ENCODE measurements around the gene ABCC8. TPM values are rescaled to one million over a fixed set of nuclear protein-coding genes. Genes with fewer than 3 reads are reported as not detected.

The ABCC8 gene
- total and polyA plus RNA-seq, 2 of the 8 experiments (the other 6 are each of a cell fraction or from before 2014, with no cell fraction given) = 3.7 to 4.9 TPM

DNA sequence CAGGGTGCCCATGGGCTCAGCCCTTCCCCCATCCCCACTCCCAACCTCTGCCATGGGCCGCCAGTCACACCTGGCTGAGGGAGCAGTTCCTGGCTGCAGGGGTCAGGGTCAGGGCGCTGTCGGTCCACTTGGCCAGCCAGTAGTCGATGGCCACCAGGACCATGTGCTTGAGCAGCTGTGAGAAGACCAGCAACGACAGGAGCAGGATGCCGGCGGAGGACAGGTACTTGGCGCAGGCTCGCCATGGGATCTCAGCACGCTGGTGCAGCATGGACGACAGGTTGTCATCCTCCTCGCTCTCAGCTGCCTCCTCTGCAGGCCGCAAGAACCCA is 69.9 kb downstream of the ABCC8 start:
- Histone ChIP-seq H3K79me2 (ENCODE audit: control insufficient read depth in 1 of 2, insufficient read depth in 2 of 2, low read length in 2 of 2) (no peaks in the 10 kb centered on the region), H3K79me1 (ENCODE audit: low read depth, low read length) (no peaks in the 10 kb centered on the region), H3K27me3 (replicated peaks in 1 of 4; ENCODE audit: control insufficient read depth in 3 of 4, extremely low read depth in 1 of 4, insufficient read depth in 3 of 4, low read length in 3 of 4) (no peaks in the 10 kb centered on the region), H3K14ac (ENCODE audit: insufficient read length) (no peak overlapping the region), H2BK15ac (ENCODE audit: low read length) (no peak overlapping the region), H3K56ac (replicated peaks; ENCODE audit: insufficient read length, low read depth, low read length) (no peak overlapping the region), H3K18ac (ENCODE audit: extremely low read depth, low read length) (0 out of 2 replicates have a peak overlapping the region, but pooled peaks have one; percentile 1), H4K8ac (ENCODE audit: extremely low read depth, insufficient read depth, low read length) (no peak overlapping the region), H3K36me3 (ENCODE audit: control insufficient read depth in 2 of 4, insufficient read depth in 4 of 4, low read length in 3 of 4) (no peaks in the 10 kb centered on the region), H2AK5ac (ENCODE audit: low read depth, low read length) (no peak overlapping the region), H3K9me3 (ENCODE audit: insufficient read depth in 2 of 2, low read depth in 1 of 2, low read length in 1 of 2) (no peaks in the 10 kb centered on the region), H4K20me1 (replicated peaks in 1 of 2; ENCODE audit: control insufficient read depth in 1 of 2, insufficient read depth in 2 of 2, low read length in 2 of 2) (no peaks in the 10 kb centered on the region), H4K91ac (replicated peaks; ENCODE audit: insufficient read length, low read length) (no peak overlapping the region), H3K4me2 (ENCODE audit: insufficient read depth in 1 of 2, low read depth in 2 of 2, low read length in 2 of 2) (no peak overlapping the region), H3K4me3 (ENCODE audit: extremely low read depth in 1 of 4, insufficient read depth in 2 of 4, low read depth in 3 of 4, low read length in 4 of 4) (no peak overlapping the region), H2AFZ (ENCODE audit: low read length) (no peak overlapping the region), H3K23ac (ENCODE audit: insufficient read length) (no peak overlapping the region), H3K4me1 (replicated peaks in 1 of 4; ENCODE audit: control insufficient read depth in 3 of 4, insufficient read depth in 4 of 4, low read length in 3 of 4) (no peaks in the 10 kb centered on the region), H2BK20ac (ENCODE audit: low read length) (no peak overlapping the region; the same call in 1 of the 2 replicates), H3K4ac (replicated peaks; ENCODE audit: insufficient read length, low read depth, low read length) (no peak overlapping the region), H3K9ac (replicated peaks in 1 of 4; ENCODE audit: extremely low read depth in 1 of 4, low read depth in 3 of 4, low read length in 3 of 4) (no peak overlapping the region; a peak in 1 of 7 replicates), H2BK120ac (replicated peaks; ENCODE audit: low read depth, low read length) (no peak overlapping the region), H3K27ac (ENCODE audit: low read depth, low read length) (no peak overlapping the region), H2BK12ac (ENCODE audit: low read depth, low read length) (0 out of 2 replicates have a peak overlapping the region, but pooled peaks have one; percentile 23), H2BK5ac (ENCODE audit: low read depth, low read length) (no peak overlapping the region), H3K23me2 (ENCODE audit: low read depth, low read length) (no peaks in the 10 kb centered on the region), H4K5ac (ENCODE audit: insufficient read length, low read depth, low read length) (no peak overlapping the region)
- CTCF ChIA-PET (ENCODE audit: partially characterized antibody) = interaction anchor here (0.6 to 38.8 kb wide), 10 partner anchors 12 to 106 kb away, joined by 3 to 1414 read pairs (median 4); partner anchors contain the start of genes ABCC8 and KCNJ11
- FAIRE-seq (no peak), DNase-seq (ENCODE audit: low read depth in 1 of 2, low spot score in 2 of 2) (no peak)
- WGBS, 2 experiments (ENCODE audit: extremely low coverage in 1 of 2, insufficient coverage in 1 of 2, insufficient read length in 1 of 2, insufficient replicate concordance in 2 of 2, low coverage in 1 of 2, low lambda C conversion rate in 2 of 2, missing lambda C conversion rate in 1 of 2) = 93% methylated on average over 13 of the region's 13 CpGs; no CpG with 5 or more reads in 1 of the 2 experiments
- POLR2A ChIA-PET (ENCODE audit: partially characterized antibody) = interaction anchor here (1.4 kb wide), 1 partner anchor 22 kb away, joined by 3 read pairs; no protein-coding TSS in a partner anchor
- no peak for TF ChIP-seq CREB1 (IDR thresholded peaks at IDR 0.05)
- TF ChIP-seq, protein P1, sequence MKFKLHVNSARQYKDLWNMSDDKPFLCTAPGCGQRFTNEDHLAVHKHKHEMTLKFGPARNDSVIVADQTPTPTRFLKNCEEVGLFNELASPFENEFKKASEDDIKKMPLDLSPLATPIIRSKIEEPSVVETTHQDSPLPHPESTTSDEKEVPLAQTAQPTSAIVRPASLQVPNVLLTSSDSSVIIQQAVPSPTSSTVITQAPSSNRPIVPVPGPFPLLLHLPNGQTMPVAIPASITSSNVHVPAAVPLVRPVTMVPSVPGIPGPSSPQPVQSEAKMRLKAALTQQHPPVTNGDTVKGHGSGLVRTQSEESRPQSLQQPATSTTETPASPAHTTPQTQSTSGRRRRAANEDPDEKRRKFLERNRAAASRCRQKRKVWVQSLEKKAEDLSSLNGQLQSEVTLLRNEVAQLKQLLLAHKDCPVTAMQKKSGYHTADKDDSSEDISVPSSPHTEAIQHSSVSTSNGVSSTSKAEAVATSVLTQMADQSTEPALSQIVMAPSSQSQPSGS (IDR thresholded peaks at IDR 0.05; ENCODE audit: low read length) = no peak
- no peak for TF ChIP-seq CHD2 (IDR thresholded peaks at IDR 0.05; ENCODE audit: low read length)
- TF ChIP-seq SP4 (IDR thresholded peaks at IDR 0.05; ENCODE audit: low read length) = no peak
- TF ChIP-seq, protein P2, sequence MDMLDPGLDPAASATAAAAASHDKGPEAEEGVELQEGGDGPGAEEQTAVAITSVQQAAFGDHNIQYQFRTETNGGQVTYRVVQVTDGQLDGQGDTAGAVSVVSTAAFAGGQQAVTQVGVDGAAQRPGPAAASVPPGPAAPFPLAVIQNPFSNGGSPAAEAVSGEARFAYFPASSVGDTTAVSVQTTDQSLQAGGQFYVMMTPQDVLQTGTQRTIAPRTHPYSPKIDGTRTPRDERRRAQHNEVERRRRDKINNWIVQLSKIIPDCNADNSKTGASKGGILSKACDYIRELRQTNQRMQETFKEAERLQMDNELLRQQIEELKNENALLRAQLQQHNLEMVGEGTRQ (IDR thresholded peaks at IDR 0.05; ENCODE audit: low read length) = no peak
- no peak for TF ChIP-seq SIN3A (conservative IDR thresholded peaks at IDR 0.05 in 1 of 2, IDR thresholded peaks at IDR 0.05 in 1 of 2; ENCODE audit: low read depth in 1 of 2, low read length in 2 of 2)
- TF ChIP-seq PHF8 (conservative IDR thresholded peaks at IDR 0.05; ENCODE audit: low read depth, low read length) = no peak
- no peak for TF ChIP-seq BRCA1 (IDR thresholded peaks at IDR 0.05; ENCODE audit: low read depth, low read length)
- TF ChIP-seq YY1 (IDR thresholded peaks at IDR 0.05; ENCODE audit: low read depth, low read length) = no peak
- no peak for TF ChIP-seq POLR2AphosphoS5 (IDR thresholded peaks at IDR 0.05; ENCODE audit: low read depth, low read length)
- TF ChIP-seq, protein P3, sequence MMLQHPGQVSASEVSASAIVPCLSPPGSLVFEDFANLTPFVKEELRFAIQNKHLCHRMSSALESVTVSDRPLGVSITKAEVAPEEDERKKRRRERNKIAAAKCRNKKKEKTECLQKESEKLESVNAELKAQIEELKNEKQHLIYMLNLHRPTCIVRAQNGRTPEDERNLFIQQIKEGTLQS (IDR thresholded peaks at IDR 0.05; ENCODE audit: insufficient read depth, low read depth, low read length) = no peak
